SK-N-MC (cell line): ENCODE data around the gene TARS1.

Experiments used
- DNase-seq: peaks from one replicate; pipeline ENCODE4 v3.0.0-alpha.2; 2011; ENCODE audit warnings: low read depth, low spot score
- H3K27ac ChIP-seq: fragments of 200-600 bp; sonication (generic); 2 replicates; pipeline ENCODE4 v1.5.1; 2016; ENCODE audit warnings: mixed run types
- H3K36me3 ChIP-seq: fragments of 200-600 bp; sonication (generic); 2 replicates; pipeline ENCODE4 v1.6.1; 2017; ENCODE audit warnings: antibody characterized with exemption, low read length, mixed read lengths; ENCODE audit not compliant: insufficient read depth
- H3K4me3 ChIP-seq: fragments of 200-600 bp; sonication (generic); 2 replicates; pipeline ENCODE4 v1.5.1; 2016
- H3K9ac ChIP-seq: fragments of 200-600 bp; sonication (generic); 2 replicates; pipeline ENCODE4 v1.8.0; 2017; ENCODE audit warnings: mixed run types, mixed read lengths; ENCODE audit not compliant: insufficient read length
- H3K9me3 ChIP-seq: fragments of 200-600 bp; sonication (generic); 2 replicates; pipeline ENCODE4 v1.6.1; 2017; ENCODE audit warnings: low read depth, mild to moderate bottlenecking, antibody characterized with exemption, low read length, moderate library complexity, mixed read lengths
- EZH2 ChIP-seq: fragments of 200-600 bp; sonication (generic); IDR thresholded peaks from one replicate; pipeline ENCODE4 v1.6.1; 2017; ENCODE audit warnings: antibody characterized with exemption
- FOXP2 ChIP-seq: optimal IDR thresholded peaks from 2 replicates; pipeline ENCODE3; 2011; ENCODE audit warnings: mild to moderate bottlenecking, moderate library complexity; ENCODE audit not compliant: insufficient read depth; ENCODE audit errors: extremely low read length, control extremely low read depth
- POLR2AphosphoS5 ChIP-seq: IDR thresholded peaks from 2 replicates; pipeline ENCODE4 v1.6.1; 2012; ENCODE audit warnings: mild to moderate bottlenecking, low read depth, low read length, borderline replicate concordance

Gene TARS1

GRCh38 chr5:33457126-33457525 is 16.4 kb downstream of the TARS1 start:
- H3K27ac ChIP-seq: no peak overlapping the region
- TF ChIP-seq EZH2: no peak
- TF ChIP-seq POLR2AphosphoS5: no peak
- no peak for TF ChIP-seq FOXP2
- no peak overlapping the region for H3K4me3 ChIP-seq
- no peaks in the 10 kb centered on the region for H3K9me3 ChIP-seq
- peaks cover 97% of the 10 kb centered on the region for H3K36me3 ChIP-seq
- DNase-seq: no peak
- H3K9ac ChIP-seq: no peak overlapping the region

- no peak overlapping the region for H3K27ac ChIP-seq
- TF ChIP-seq FOXP2: no peak
- no peak for TF ChIP-seq EZH2
- no peak for TF ChIP-seq POLR2AphosphoS5
- no peak overlapping the region for H3K9ac ChIP-seq
- no peaks in the 10 kb centered on the region for H3K9me3 ChIP-seq
- no peak overlapping the region for H3K4me3 ChIP-seq
- no peak for DNase-seq
- H3K36me3 ChIP-seq: peaks cover 98% of the 10 kb centered on the region
These were observed 17.1 kb downstream of the TARS1 start for GRCh38 chr5:33457817-33458216.

- H3K9me3 ChIP-seq: no peaks in the 10 kb centered on the region
- no peak for TF ChIP-seq EZH2
- TF ChIP-seq FOXP2: no peak
- TF ChIP-seq POLR2AphosphoS5: no peak
- H3K27ac ChIP-seq: no peak overlapping the region
- no peak overlapping the region for H3K4me3 ChIP-seq
- H3K36me3 ChIP-seq: peaks cover 97% of the 10 kb centered on the region
- no peak overlapping the region for H3K9ac ChIP-seq
- no peak for DNase-seq
These were observed 19.4 kb downstream of the TARS1 start for GRCh38 chr5:33460210-33460609.

DNA sequence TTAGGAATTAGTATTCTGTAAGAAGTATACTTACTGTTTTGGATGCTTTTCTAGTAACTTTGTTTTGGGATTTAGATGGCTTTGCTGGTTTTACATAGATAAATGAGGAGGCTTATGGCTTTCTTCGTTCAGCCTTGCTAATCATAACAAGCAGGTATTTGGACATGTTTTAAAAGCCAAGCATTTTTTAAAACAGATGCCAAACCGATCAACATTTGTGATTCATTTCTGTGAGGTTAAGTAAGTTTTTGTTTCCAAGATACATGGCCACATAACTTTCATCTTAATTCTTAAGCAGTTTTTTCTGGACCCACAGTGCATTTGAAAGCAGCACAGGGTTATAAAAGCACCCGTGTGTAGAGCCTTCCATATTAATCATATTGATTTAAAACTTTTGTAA is 21.7 kb downstream of the TARS1 start:
- no peak overlapping the region for H3K27ac ChIP-seq
- no peak overlapping the region for H3K4me3 ChIP-seq
- TF ChIP-seq POLR2AphosphoS5 (no peak), EZH2 (no peak), FOXP2 (no peak)
- no peak overlapping the region for H3K9ac ChIP-seq
- H3K9me3 ChIP-seq: no peaks in the 10 kb centered on the region
- peaks cover 95% of the 10 kb centered on the region for H3K36me3 ChIP-seq
- no peak for DNase-seq

DNA sequence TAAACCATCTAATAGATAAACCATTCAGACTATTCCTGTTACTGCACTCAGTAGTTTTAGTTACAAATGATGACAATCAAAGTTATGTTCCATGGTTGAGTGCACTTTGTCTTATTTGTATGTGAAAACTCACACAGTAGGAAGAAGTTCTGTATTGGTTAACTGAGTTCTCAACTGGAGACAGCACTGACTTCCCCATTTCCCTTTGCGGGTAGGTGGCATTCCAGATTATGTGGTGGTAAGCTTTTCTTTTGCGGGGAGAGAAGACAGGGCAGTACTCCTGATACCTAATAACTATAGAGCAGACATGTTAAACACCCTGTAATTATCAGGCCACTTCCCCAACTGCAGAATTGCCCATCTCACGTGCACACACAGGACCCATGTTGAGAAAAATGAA is 24.4 kb downstream of the TARS1 start:
- Histone ChIP-seq H3K9ac (no peak overlapping the region), H3K27ac (no peak overlapping the region), H3K9me3 (no peaks in the 10 kb centered on the region), H3K4me3 (no peak overlapping the region), H3K36me3 (peaks cover 95% of the 10 kb centered on the region)
- no peak for DNase-seq
- TF ChIP-seq EZH2: no peak
- TF ChIP-seq POLR2AphosphoS5: no peak
- TF ChIP-seq FOXP2: no peak

DNA sequence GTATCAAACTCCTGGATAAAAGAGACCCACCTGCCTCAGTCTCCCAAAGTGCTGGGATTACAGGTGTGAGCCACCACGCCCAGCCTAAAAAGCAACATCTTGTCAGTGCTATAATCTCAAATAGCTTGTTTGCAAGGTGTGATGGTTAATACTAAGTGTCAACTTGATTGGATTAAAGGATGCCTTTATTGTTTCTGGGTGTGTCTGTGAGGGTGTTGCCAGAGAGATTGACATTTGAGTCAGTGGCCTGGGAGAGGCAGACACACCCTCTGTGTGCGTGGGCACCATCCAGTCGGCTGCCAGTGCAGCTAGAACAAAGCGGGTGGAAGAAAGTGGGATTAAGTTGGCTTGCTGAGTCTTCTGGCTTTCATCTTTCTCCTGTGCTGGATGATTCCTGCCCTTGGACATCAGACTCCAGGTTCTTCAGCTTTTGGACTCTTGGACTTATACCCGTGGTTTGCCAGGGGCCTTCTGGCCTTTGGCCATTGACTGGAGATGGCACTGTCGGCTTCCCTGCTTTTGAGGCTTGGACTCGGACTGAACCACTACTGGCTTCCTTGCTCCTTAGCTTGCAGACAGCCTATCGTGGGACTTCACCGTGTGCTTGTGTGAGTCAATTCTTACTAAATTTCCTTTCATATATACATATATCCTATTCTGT is 28.1 kb downstream of the TARS1 start:
- Histone ChIP-seq H3K36me3 (peaks cover 86% of the 10 kb centered on the region), H3K9me3 (no peaks in the 10 kb centered on the region), H3K27ac (no peak overlapping the region), H3K9ac (no peak overlapping the region), H3K4me3 (no peak overlapping the region)
- TF ChIP-seq POLR2AphosphoS5 (no peak), EZH2 (no peak), FOXP2 (no peak)
- no peak for DNase-seq

DNA sequence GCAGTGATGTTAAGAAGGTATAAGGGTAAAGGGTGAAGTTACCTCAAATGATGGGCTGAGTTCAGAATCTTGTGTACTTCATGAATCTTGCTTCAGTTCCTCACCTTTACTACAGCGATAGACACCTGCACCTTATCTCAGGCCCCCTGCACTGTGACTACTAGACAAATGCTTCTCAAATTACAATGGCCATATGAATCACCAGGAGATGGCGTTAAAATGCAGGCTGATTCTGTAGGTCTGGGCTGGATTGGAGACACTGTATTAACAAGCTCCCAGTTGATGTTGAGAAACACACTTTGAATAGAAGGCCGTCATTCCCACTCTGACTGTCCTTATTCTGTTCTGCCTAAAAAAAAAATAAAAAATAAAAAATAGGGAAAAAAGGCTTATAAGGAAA is 29.8 kb downstream of the TARS1 start:
- no peak overlapping the region for H3K27ac ChIP-seq
- no peak for DNase-seq
- H3K9me3 ChIP-seq: no peaks in the 10 kb centered on the region
- H3K36me3 ChIP-seq: peaks cover 83% of the 10 kb centered on the region
- TF ChIP-seq FOXP2 (no peak), POLR2AphosphoS5 (no peak), EZH2 (no peak)
- no peak overlapping the region for H3K9ac ChIP-seq
- no peak overlapping the region for H3K4me3 ChIP-seq

DNA sequence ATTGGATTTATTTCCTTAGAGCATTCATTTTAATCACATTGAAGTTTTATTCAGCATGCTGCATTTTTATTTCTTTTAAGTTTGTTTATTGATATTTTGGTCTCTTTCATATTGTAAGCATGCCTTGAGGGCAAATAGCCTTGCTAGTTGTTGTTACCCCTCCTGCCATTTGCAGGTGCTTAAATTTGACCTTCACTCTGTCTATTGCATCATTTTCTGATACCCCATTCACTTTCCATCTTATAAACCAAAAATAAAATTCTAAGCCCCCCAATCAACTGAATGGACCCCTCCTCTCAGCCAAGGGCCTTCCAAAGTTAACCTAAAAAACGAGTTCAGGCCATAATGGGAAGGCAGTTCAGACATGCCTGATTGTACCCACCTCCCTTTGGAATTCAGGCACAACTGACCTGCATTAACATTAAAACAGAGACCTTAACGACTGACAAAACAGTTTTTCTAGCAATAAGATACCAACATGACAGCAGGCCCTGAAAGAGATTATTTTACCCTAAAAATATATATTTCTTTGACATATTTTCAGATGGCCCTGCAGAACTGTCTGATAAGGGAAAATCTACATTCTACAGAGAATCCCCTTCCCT is 32.1 kb downstream of the TARS1 start:
- no peak overlapping the region for H3K27ac ChIP-seq
- no peak overlapping the region for H3K4me3 ChIP-seq

DNA sequence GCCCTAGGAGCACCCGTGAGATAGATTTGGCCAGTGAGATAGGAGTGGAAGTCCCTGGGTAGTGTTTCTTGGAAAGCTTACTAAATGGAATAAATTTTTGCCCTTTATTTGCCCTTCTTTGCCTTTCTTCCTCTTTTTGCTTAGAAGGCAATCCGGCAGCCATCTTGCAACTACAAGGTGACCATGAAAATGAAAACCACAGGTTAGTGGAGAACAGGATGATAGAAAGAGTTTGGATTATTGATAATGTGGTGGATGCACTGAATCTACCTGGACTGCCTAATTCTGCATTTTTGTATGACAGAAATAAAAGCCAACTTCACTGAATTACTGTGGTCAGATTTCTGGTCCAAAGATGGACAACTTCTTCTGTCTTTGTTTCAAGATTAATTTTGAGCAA is 33.2 kb downstream of the TARS1 start:
- H3K4me3 ChIP-seq: no peak overlapping the region
- no peak overlapping the region for H3K9ac ChIP-seq
- TF ChIP-seq FOXP2 (no peak), EZH2 (no peak), POLR2AphosphoS5 (no peak)
- DNase-seq: no peak
- no peaks in the 10 kb centered on the region for H3K9me3 ChIP-seq
- no peak overlapping the region for H3K27ac ChIP-seq
- H3K36me3 ChIP-seq: peaks cover 52% of the 10 kb centered on the region

More for the DNA sequence above, 32.1 kb downstream of the TARS1 start:
- no peaks in the 10 kb centered on the region for H3K9me3 ChIP-seq
- no peak for DNase-seq
- no peak overlapping the region for H3K9ac ChIP-seq
- H3K36me3 ChIP-seq: peaks cover 63% of the 10 kb centered on the region
- no peak for TF ChIP-seq POLR2AphosphoS5
- no peak for TF ChIP-seq FOXP2
- no peak for TF ChIP-seq EZH2
